Panc1 (cell line): ENCODE measurements around the gene SLC25A38. TPM values are rescaled to one million over a fixed set of nuclear protein-coding genes. Genes with fewer than 3 reads are reported as not detected.
A peak's percentile ranks its signal among the peaks of the same experiment; 100 is the strongest.

Experiments
- ATAC-seq: fragments of 200-7000 bp; cut with Tn5 transposase; 2 replicates; pipeline ENCODE4 v1.9.1; 2020; ENCODE audit warnings: mild to moderate bottlenecking, moderate library complexity
- BruUV-seq: library from RNA; stranded (reverse); fragments of 400-500 nt; replicated peaks from 2 replicates; lab custom pipeline; 2021; lab: Mats Ljungman, UMichigan
- CTCF ChIA-PET: fragments of 300-600 bp; sonication (Branson Sonifier 250); formaldehyde crosslinking; loops from one replicate; lab custom pipeline; 2022; ENCODE audit warnings: antibody characterized with exemption; lab: Charles Lee
- POLR2A ChIA-PET: fragments of 300-600 bp; sonication (Branson Sonifier 250); formaldehyde crosslinking; loops from one replicate; lab custom pipeline; 2022; ENCODE audit warnings: antibody characterized with exemption; lab: Charles Lee
- DNase-seq: peaks from one replicate; pipeline ENCODE4 v3.0.0-alpha.2; 2010; ENCODE audit warnings: low read depth, low spot score
- H3K27ac ChIP-seq: 2 replicates; pipeline ENCODE4 v1.5.1; 2011; ENCODE audit warnings: mild to moderate bottlenecking, low read length, inconsistent platforms
- H3K27me3 ChIP-seq: fragments of 200-500 bp; sonication (Bioruptor generic); 2 replicates; pipeline ENCODE4 v1.6.0; 2014; ENCODE audit warnings: low read length, inconsistent platforms; ENCODE audit not compliant: control insufficient read depth, insufficient read depth
- H3K36me3 ChIP-seq: fragments of 200-500 bp; sonication (Bioruptor generic); 2 replicates; pipeline ENCODE4 v1.5.1; 2014; ENCODE audit warnings: inconsistent platforms, mild to moderate bottlenecking, low read length, moderate library complexity; ENCODE audit not compliant: control insufficient read depth, insufficient read depth
- H3K4me1 ChIP-seq: 2 replicates; pipeline ENCODE4 v1.5.1; 2011; ENCODE audit warnings: inconsistent platforms, mild to moderate bottlenecking, low read length, moderate library complexity; ENCODE audit not compliant: control insufficient read depth, insufficient read depth
- H3K4me3 ChIP-seq, 2 experiments: 2 replicates each; pipeline ENCODE4 v1.5.1; 2011 to 2012; ENCODE audit warnings: low read depth in 2 of 2, low read length in 2 of 2, mild to moderate bottlenecking in 2 of 2, inconsistent platforms in 1 of 2, moderate library complexity in 1 of 2
- H3K9me3 ChIP-seq: fragments of 200-500 bp; sonication (Bioruptor generic); 2 replicates; pipeline ENCODE4 v1.5.1; 2014; ENCODE audit warnings: low read depth, mild to moderate bottlenecking, inconsistent platforms, low read length, moderate library complexity; ENCODE audit not compliant: control insufficient read depth, insufficient read depth
- POLR2AphosphoS5 ChIP-seq: IDR thresholded peaks from 2 replicates; pipeline ENCODE4 v1.6.1; 2012; ENCODE audit warnings: mild to moderate bottlenecking, low read depth, low read length, moderate library complexity
- REST ChIP-seq, 2 experiments: IDR thresholded peaks; 2 replicates each; pipeline ENCODE4 v1.6.1; 2011 to 2012; ENCODE audit warnings: low read depth in 2 of 2, control low read depth in 1 of 2, low read length in 1 of 2, mild to moderate bottlenecking in 1 of 2, moderate library complexity in 1 of 2; ENCODE audit not compliant: insufficient read depth in 1 of 2
- SIN3A ChIP-seq: IDR thresholded peaks from 2 replicates; pipeline ENCODE4 v1.6.1; 2012; ENCODE audit warnings: low read depth, mild to moderate bottlenecking, low read length, moderate library complexity, borderline replicate concordance; ENCODE audit not compliant: insufficient read depth
- TCF7L2 ChIP-seq: IDR thresholded peaks from 2 replicates; pipeline ENCODE4 v1.6.1; 2011; ENCODE audit warnings: mild to moderate bottlenecking, low read depth, low read length, inconsistent platforms
- in situ Hi-C: cut with HindIII; loops from 2 replicates; pipeline ENCODE4 v1.10.0; 2016; ENCODE audit warnings: low sequenced_read_pairs, low pct_unique_long_range_greater_than_20kb
- intact Hi-C: fragments of 100-400 bp; cut with micrococcal nuclease; formaldehyde crosslinking; loops from one replicate; pipeline ENCODE4 v1.10.0; 2022; ENCODE audit not compliant: unreplicated experiment
- total RNA-seq: library from RNA; stranded (reverse); gene quantifications from one replicate; pipeline ENCODE4 v1.2.1, GENCODE V29; 2021; ENCODE audit not compliant: unreplicated experiment
- TF ChIP-seq, protein P1 (sequence below): fragments of 450-650 bp; IDR thresholded peaks from 2 replicates; pipeline ENCODE4 v1.5.1; 2017; ENCODE audit warnings: mild to moderate bottlenecking

SLC25A38 gene
- total RNA-seq, 1 experiment from 2014 or later = 21.5 TPM

- Histone ChIP-seq H3K9me3 (no peaks in the 10 kb centered on the region), H3K36me3 (peaks cover 36% of the 10 kb centered on the region), H3K27me3 (no peaks in the 10 kb centered on the region), H3K4me1 (peaks cover 14% of the 10 kb centered on the region), H3K27ac (peak overlapping the region; percentile 95; the same call in 1 of the 2 replicates), H3K4me3 (peak overlapping the region in 1 of 2 experiments; percentile 89; a peak in 2 of 4 replicates)
- TF ChIP-seq POLR2AphosphoS5 (no peak), REST (IDR thresholded peaks at IDR 0.05; ENCODE audit: insufficient read depth in 1 of 2, low read depth in 2 of 2, low read length in 1 of 2) (no peak), TCF7L2 (no peak), SIN3A (no peak)
- TF ChIP-seq, protein P1, sequence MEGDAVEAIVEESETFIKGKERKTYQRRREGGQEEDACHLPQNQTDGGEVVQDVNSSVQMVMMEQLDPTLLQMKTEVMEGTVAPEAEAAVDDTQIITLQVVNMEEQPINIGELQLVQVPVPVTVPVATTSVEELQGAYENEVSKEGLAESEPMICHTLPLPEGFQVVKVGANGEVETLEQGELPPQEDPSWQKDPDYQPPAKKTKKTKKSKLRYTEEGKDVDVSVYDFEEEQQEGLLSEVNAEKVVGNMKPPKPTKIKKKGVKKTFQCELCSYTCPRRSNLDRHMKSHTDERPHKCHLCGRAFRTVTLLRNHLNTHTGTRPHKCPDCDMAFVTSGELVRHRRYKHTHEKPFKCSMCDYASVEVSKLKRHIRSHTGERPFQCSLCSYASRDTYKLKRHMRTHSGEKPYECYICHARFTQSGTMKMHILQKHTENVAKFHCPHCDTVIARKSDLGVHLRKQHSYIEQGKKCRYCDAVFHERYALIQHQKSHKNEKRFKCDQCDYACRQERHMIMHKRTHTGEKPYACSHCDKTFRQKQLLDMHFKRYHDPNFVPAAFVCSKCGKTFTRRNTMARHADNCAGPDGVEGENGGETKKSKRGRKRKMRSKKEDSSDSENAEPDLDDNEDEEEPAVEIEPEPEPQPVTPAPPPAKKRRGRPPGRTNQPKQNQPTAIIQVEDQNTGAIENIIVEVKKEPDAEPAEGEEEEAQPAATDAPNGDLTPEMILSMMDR = no peak
- intact Hi-C loops = no loop called here
- in situ Hi-C loops = no loop called here
- CTCF ChIA-PET = interaction anchor here (0.6 kb wide), 1 partner anchor 14 kb away, joined by 3 read pairs; no protein-coding TSS in a partner anchor
- no peak for DNase-seq
- no peak for ATAC-seq
- BruUV-seq = no TSS peak
- POLR2A ChIA-PET = no interaction called here
Measured at GRCh38 chr3:39408493-39409372, 25.6 kb downstream of the SLC25A38 start.

DNA sequence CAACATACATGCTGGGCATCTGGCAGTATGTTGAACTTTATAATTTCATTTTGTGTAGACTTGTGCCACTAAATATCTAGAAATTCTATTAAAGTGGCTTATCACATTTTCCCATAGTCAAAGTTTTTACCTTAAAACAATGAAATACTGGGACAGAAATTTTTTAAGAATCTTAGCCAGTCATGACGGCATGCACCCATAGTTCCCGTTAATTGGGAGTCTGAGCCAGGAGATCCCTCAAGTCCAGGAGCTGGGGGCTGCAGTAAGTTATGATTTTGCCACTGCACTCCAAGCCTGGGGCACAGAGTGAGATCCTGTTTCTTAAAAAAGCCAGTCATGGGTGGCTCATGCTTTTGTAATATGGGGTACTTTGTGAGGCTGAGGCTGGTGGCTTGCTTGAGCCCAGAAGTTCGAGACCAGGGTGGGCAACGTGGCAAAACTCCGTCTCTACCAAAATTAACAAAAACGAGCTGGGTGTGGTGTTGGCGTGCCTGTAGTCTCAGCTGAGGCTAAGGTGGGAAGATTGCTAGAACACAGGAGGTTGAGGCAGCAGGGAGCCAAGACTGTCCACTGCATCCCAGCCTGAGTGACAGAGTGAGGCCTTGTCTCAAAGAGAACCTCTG, 26.5 kb downstream of the SLC25A38 start:
- H3K27me3 ChIP-seq = no peaks in the 10 kb centered on the region
- ChIA-PET CTCF (interaction anchor here (0.6 kb wide), 1 partner anchor 15 kb away, joined by 3 read pairs; no protein-coding TSS in a partner anchor), POLR2A (interaction anchor here (0.5 kb wide), 1 partner anchor 21 kb away, joined by 3 read pairs; no protein-coding TSS in a partner anchor)
- TF ChIP-seq, protein P1 = no peak
- no peak for TF ChIP-seq POLR2AphosphoS5
- TF ChIP-seq REST (IDR thresholded peaks at IDR 0.05; ENCODE audit: insufficient read depth in 1 of 2, low read depth in 2 of 2, low read length in 1 of 2) = no peak
- TF ChIP-seq TCF7L2 = no peak
- TF ChIP-seq SIN3A = no peak
- peak overlapping the region; percentile 54; the same call in 1 of the 2 replicates for H3K27ac ChIP-seq
- in situ Hi-C loops (no loop called here), intact Hi-C loops (no loop called here)
- DNase-seq = no peak
- no peak overlapping the region for H3K4me3 ChIP-seq
- peaks cover 36% of the 10 kb centered on the region for H3K36me3 ChIP-seq
- H3K4me1 ChIP-seq = peaks cover 14% of the 10 kb centered on the region
- no TSS peak for BruUV-seq
- no peaks in the 10 kb centered on the region for H3K9me3 ChIP-seq
- ATAC-seq = no peak
